Neutrophil (primary cell): ENCODE measurements around the gene GRIK2.

ENCODE experiments used
- H3K27ac ChIP-seq: fragments of 200-600 bp; sonication (generic); 2 replicates; pipeline ENCODE4 v1.5.1; 2016; ENCODE audit warnings: mild to moderate bottlenecking, moderate library complexity
- H3K27me3 ChIP-seq: fragments of 200-600 bp; sonication (generic); 2 replicates; pipeline ENCODE4 v1.6.0; 2016; ENCODE audit warnings: mild to moderate bottlenecking
- H3K36me3 ChIP-seq: fragments of 200-600 bp; sonication (generic); 2 replicates; pipeline ENCODE4 v1.5.1; 2017
- H3K4me1 ChIP-seq, 2 experiments: fragments of 200-600 bp in 1 of 2; sonication (generic) in 1 of 2; 1 replicate in 1 of 2; 2 replicates in 1 of 2; pipeline versions ENCODE4 v1.5.1 to v1.6.1; 2013 to 2016; ENCODE audit warnings: low read depth in 1 of 2, low read length in 1 of 2, mild to moderate bottlenecking in 1 of 2, moderate library complexity in 1 of 2; ENCODE audit not compliant: control insufficient read depth in 1 of 2, insufficient read depth in 1 of 2
- H3K4me3 ChIP-seq, 2 experiments: fragments of 200-600 bp in 1 of 2; sonication (generic) in 1 of 2; 1 replicate in 1 of 2; 2 replicates in 1 of 2; pipeline ENCODE4 v1.5.1; 2013 to 2016; ENCODE audit warnings: low read depth in 1 of 2, low read length in 1 of 2, mild to moderate bottlenecking in 1 of 2, moderate library complexity in 1 of 2
- H3K9me3 ChIP-seq: fragments of 200-600 bp; sonication (generic); 2 replicates; pipeline ENCODE4 v1.5.1; 2016
- CTCF ChIP-seq: fragments of 200-600 bp; sonication (generic); IDR thresholded peaks from 2 replicates; pipeline ENCODE4 v1.5.1; 2016; ENCODE audit warnings: antibody characterized with exemption

Gene GRIK2

GRCh38 chr6:101531538-101531937 is 138.0 kb downstream of the GRIK2 start:
- Histone ChIP-seq H3K36me3 (no peaks in the 10 kb centered on the region), H3K4me3 (no peak overlapping the region), H3K9me3 (no peaks in the 10 kb centered on the region), H3K27me3 (no peaks in the 10 kb centered on the region), H3K4me1 (no peaks in the 10 kb centered on the region), H3K27ac (no peak overlapping the region)
- TF ChIP-seq CTCF: no peak

- Histone ChIP-seq H3K27me3 (no peaks in the 10 kb centered on the region), H3K27ac (no peak overlapping the region), H3K4me1 (no peaks in the 10 kb centered on the region), H3K9me3 (no peaks in the 10 kb centered on the region), H3K4me3 (no peak overlapping the region), H3K36me3 (no peaks in the 10 kb centered on the region)
- no peak for TF ChIP-seq CTCF
Observed at GRCh38 chr6:101534386-101534785, 140.9 kb downstream of the GRIK2 start.

- Histone ChIP-seq H3K36me3 (no peaks in the 10 kb centered on the region), H3K4me1 (no peaks in the 10 kb centered on the region), H3K4me3 (no peak overlapping the region), H3K9me3 (no peaks in the 10 kb centered on the region), H3K27ac (no peak overlapping the region), H3K27me3 (no peaks in the 10 kb centered on the region)
- TF ChIP-seq CTCF: no peak
Observed at GRCh38 chr6:101534821-101535220, 141.3 kb downstream of the GRIK2 start.

- H3K9me3 ChIP-seq: no peaks in the 10 kb centered on the region
- no peaks in the 10 kb centered on the region for H3K36me3 ChIP-seq
- no peak overlapping the region for H3K27ac ChIP-seq
- H3K4me3 ChIP-seq: no peak overlapping the region
- H3K27me3 ChIP-seq: no peaks in the 10 kb centered on the region
- no peaks in the 10 kb centered on the region for H3K4me1 ChIP-seq
- no peak for TF ChIP-seq CTCF
Observed at GRCh38 chr6:101537753-101538316, 144.3 kb downstream of the GRIK2 start.

- Histone ChIP-seq H3K4me3 (no peak overlapping the region), H3K9me3 (no peaks in the 10 kb centered on the region), H3K27ac (no peak overlapping the region), H3K27me3 (no peaks in the 10 kb centered on the region), H3K36me3 (no peaks in the 10 kb centered on the region), H3K4me1 (no peaks in the 10 kb centered on the region)
- TF ChIP-seq CTCF: no peak
Observed at GRCh38 chr6:101539510-101540245, 146.2 kb downstream of the GRIK2 start.
